NT2/D1 (cell line): Measurements from ENCODE around the gene HEATR1.
"Not testable (repeated sequence)": the region's sequence is repeated elsewhere in the genome, so short reads cannot be mapped to it uniquely, and the experiment has no call there.

Source experiments
- SUZ12 ChIP-seq: IDR thresholded peaks from 2 replicates; pipeline ENCODE4 v1.6.1; 2011; ENCODE audit not compliant: insufficient read length, insufficient read depth; ENCODE audit errors: extremely low read depth
- YY1 ChIP-seq: IDR thresholded peaks from 2 replicates; pipeline ENCODE4 v1.6.1; 2011; ENCODE audit not compliant: insufficient read length, insufficient read depth
- ZNF274 ChIP-seq: IDR thresholded peaks from 2 replicates; pipeline ENCODE4 v1.6.1; 2011; ENCODE audit warnings: mild to moderate bottlenecking, low read depth, low read length

- TF ChIP-seq YY1, ZNF274, SUZ12: not testable (repeated sequence)
These were observed 23.9 kb downstream of the HEATR1 start for GRCh38 chr1:236580404-236580803.
